HCT116 (cell line): Measurements from ENCODE around the gene SERTAD4. TPM values are rescaled to one million over a fixed set of nuclear protein-coding genes. Genes with fewer than 3 reads are reported as not detected.

Experiments used
- ATAC-seq: fragments of 200-7000 bp; cut with Tn5 transposase; 2 replicates; pipeline ENCODE4 v1.9.1; 2020; ENCODE audit warnings: mild to moderate bottlenecking, moderate library complexity
- BruUV-seq: library from RNA; stranded (reverse); fragments of 400-500 nt; replicated peaks from 2 replicates; lab custom pipeline; 2021; lab: Mats Ljungman, UMichigan
- CTCF ChIA-PET: fragments of 300-600 bp; sonication (Branson Sonifier 250); formaldehyde crosslinking; loops from one replicate; lab custom pipeline; 2021; ENCODE audit warnings: antibody characterized with exemption; lab: Charles Lee
- POLR2A ChIA-PET: fragments of 300-600, 350-600 bp; sonication (Branson Sonifier 250); formaldehyde crosslinking; loops from one replicate; lab custom pipeline; 2021; ENCODE audit warnings: antibody characterized with exemption; lab: Charles Lee
- RAD21 ChIA-PET, 2 experiments: fragments of 300-600 bp; sonication (Branson Sonifier 250); formaldehyde crosslinking; loops; one replicate each; lab custom pipeline; 2023; ENCODE audit warnings: low total read pairs in 2 of 2; ENCODE audit not compliant: uncharacterized antibody in 2 of 2, unreplicated experiment in 2 of 2, low non-redundant PET in 1 of 2; lab: Charles Lee
- DNase-seq: peaks from one replicate; pipeline ENCODE4 v3.0.0-alpha.2; 2010; ENCODE audit warnings: low read depth, low spot score
- H2AFZ ChIP-seq: fragments of 200-600 bp; shearing (Covaris generic), sonication (generic); 2 replicates; pipeline ENCODE4 v1.6.1; 2017; ENCODE audit warnings: low read depth, mixed run types, mixed read lengths, antibody characterized with exemption, low read length; ENCODE audit not compliant: poor library complexity, severe bottlenecking
- H3K27ac ChIP-seq: 2 replicates; pipeline ENCODE4 v1.5.1; 2012; ENCODE audit warnings: low read depth, low read length
- H3K27me3 ChIP-seq: fragments of 200-600 bp; sonication (generic); 2 replicates; pipeline ENCODE4 v1.6.1; 2016; ENCODE audit warnings: mixed run types, low read length, mixed read lengths; ENCODE audit not compliant: insufficient read depth
- H3K36me3 ChIP-seq, 2 experiments: fragments of 200-500 bp in 1 of 2; fragments of 200-600 bp in 1 of 2; sonication (Bioruptor generic) in 1 of 2; sonication (generic) in 1 of 2; 2 replicates each; pipeline versions ENCODE4 v1.5.1 to v1.6.1; 2014 to 2016; ENCODE audit warnings: low read length in 2 of 2, inconsistent platforms in 1 of 2, mixed read lengths in 1 of 2, mixed run types in 1 of 2; ENCODE audit not compliant: insufficient read depth in 2 of 2, control insufficient read depth in 1 of 2
- H3K4me1 ChIP-seq, 2 experiments: fragments of 200-600 bp in 1 of 2; sonication (generic) in 1 of 2; 2 replicates each; pipeline versions ENCODE4 v1.5.1 to v1.6.1; 2012 to 2017; ENCODE audit warnings: low read length in 2 of 2, inconsistent platforms in 1 of 2, mild to moderate bottlenecking in 1 of 2, mixed read lengths in 1 of 2, mixed run types in 1 of 2, moderate library complexity in 1 of 2; ENCODE audit not compliant: insufficient read depth in 2 of 2, control insufficient read depth in 1 of 2
- H3K4me2 ChIP-seq: fragments of 200-600 bp; sonication (generic); 2 replicates; pipeline ENCODE4 v1.6.1; 2017; ENCODE audit warnings: mixed run types, low read length, mixed read lengths
- H3K4me3 ChIP-seq, 2 experiments: fragments of 200-600 bp in 1 of 2; sonication (generic) in 1 of 2; replicated peaks in 1 of 2; 2 replicates each; pipeline ENCODE4 v1.5.1; 2011 to 2016; ENCODE audit warnings: low read length in 2 of 2, control low read depth in 1 of 2, low read depth in 1 of 2, mild to moderate bottlenecking in 1 of 2, mixed read lengths in 1 of 2, mixed run types in 1 of 2
- H3K79me2 ChIP-seq: fragments of 200-600 bp; sonication (generic); 2 replicates; pipeline ENCODE4 v1.6.1; 2017; ENCODE audit warnings: mild to moderate bottlenecking, mixed run types, low read length, moderate library complexity, mixed read lengths; ENCODE audit not compliant: insufficient read depth
- H3K9ac ChIP-seq: fragments of 200-600 bp; sonication (generic); 2 replicates; pipeline ENCODE4 v1.6.1; 2016; ENCODE audit warnings: low read length, mixed read lengths
- H3K9me2 ChIP-seq: fragments of 200-600 bp; sonication (generic), shearing (Covaris generic); 2 replicates; pipeline ENCODE4 v1.6.1; 2017; ENCODE audit warnings: mixed run types, mild to moderate bottlenecking, moderate library complexity; ENCODE audit not compliant: insufficient read depth
- H3K9me3 ChIP-seq, 2 experiments: fragments of 200-500 bp in 1 of 2; fragments of 200-600 bp in 1 of 2; sonication (Bioruptor generic) in 1 of 2; sonication (generic) in 1 of 2; 2 replicates each; pipeline ENCODE4 v1.6.1; 2014 to 2017; ENCODE audit warnings: low read length in 2 of 2, mixed read lengths in 2 of 2, inconsistent platforms in 1 of 2, low read depth in 1 of 2, mild to moderate bottlenecking in 1 of 2, mixed run types in 1 of 2, moderate library complexity in 1 of 2; ENCODE audit not compliant: control insufficient read depth in 1 of 2, insufficient read depth in 1 of 2
- H4K20me1 ChIP-seq: fragments of 200-600 bp; sonication (generic), shearing (Covaris generic); 2 replicates; pipeline ENCODE4 v1.6.1; 2017; ENCODE audit warnings: mixed run types, mild to moderate bottlenecking, moderate library complexity; ENCODE audit not compliant: insufficient read depth
- CBX3 ChIP-seq: IDR thresholded peaks from 2 replicates; pipeline ENCODE4 v1.6.1; 2012; ENCODE audit warnings: low read depth
- EGR1 ChIP-seq: IDR thresholded peaks from 2 replicates; pipeline ENCODE4 v1.6.1; 2012; ENCODE audit warnings: low read depth
- ELF1 ChIP-seq: IDR thresholded peaks from 2 replicates; pipeline ENCODE4 v1.6.1; 2012; ENCODE audit warnings: low read depth, borderline replicate concordance
- EZH2 ChIP-seq: fragments of 200-600 bp; sonication (generic); IDR thresholded peaks from 2 replicates; pipeline ENCODE4 v1.6.1; 2017; ENCODE audit warnings: antibody characterized with exemption, mixed run types
- EZH2phosphoT487 ChIP-seq: fragments of 200-600 bp; IDR thresholded peaks from 2 replicates; pipeline ENCODE4 v1.6.1; 2018; ENCODE audit warnings: antibody characterized with exemption, borderline replicate concordance
- FOSL1 ChIP-seq: IDR thresholded peaks from 2 replicates; pipeline ENCODE4 v1.6.1; 2012; ENCODE audit warnings: low read depth
- POLR2A ChIP-seq: IDR thresholded peaks from 2 replicates; pipeline ENCODE4 v1.7.0; 2011; ENCODE audit warnings: borderline replicate concordance; ENCODE audit not compliant: insufficient read depth, insufficient read length; ENCODE audit errors: extremely low read depth
- POLR2AphosphoS5 ChIP-seq: IDR thresholded peaks from 2 replicates; pipeline ENCODE4 v1.6.1; 2011; ENCODE audit warnings: mild to moderate bottlenecking, low read depth, low read length, moderate library complexity
- RAD21 ChIP-seq: IDR thresholded peaks from 2 replicates; pipeline ENCODE4 v1.6.1; 2012; ENCODE audit warnings: low read depth, mild to moderate bottlenecking
- SIN3A ChIP-seq: IDR thresholded peaks from 2 replicates; pipeline ENCODE4 v1.6.1; 2012; ENCODE audit warnings: low read depth
- SP1 ChIP-seq: IDR thresholded peaks from 2 replicates; pipeline ENCODE4 v1.6.1; 2012; ENCODE audit warnings: low read depth
- SRF ChIP-seq: IDR thresholded peaks from 2 replicates; pipeline ENCODE4 v1.6.1; 2012; ENCODE audit warnings: low read depth
- TCF7L2 ChIP-seq: IDR thresholded peaks from 2 replicates; pipeline ENCODE4 v1.7.0; 2011; ENCODE audit warnings: borderline replicate concordance, inconsistent platforms; ENCODE audit not compliant: insufficient read depth, insufficient read length; ENCODE audit errors: extremely low read depth
- YY1 ChIP-seq: IDR thresholded peaks from 2 replicates; pipeline ENCODE4 v1.6.1; 2011; ENCODE audit warnings: low read length, low read depth, moderate library complexity, mild to moderate bottlenecking; ENCODE audit not compliant: insufficient replicate concordance; ENCODE audit errors: extremely low read depth
- ZFX ChIP-seq: fragments of 450-650 bp; IDR thresholded peaks from 2 replicates; pipeline ENCODE4 v1.6.1; 2017
- ZNF274 ChIP-seq: fragments of 200-500 bp; sonication (Bioruptor generic); IDR thresholded peaks from 2 replicates; pipeline ENCODE4 v1.6.1; 2014; ENCODE audit warnings: mild to moderate bottlenecking, low read depth, low read length, inconsistent platforms
- intact Hi-C: fragments of 100-400 bp; cut with micrococcal nuclease; formaldehyde crosslinking; loops from 2 replicates; pipeline ENCODE4 v1.10.0; 2022
- total RNA-seq: library from RNA; stranded (reverse); gene quantifications from one replicate; pipeline ENCODE4 v1.2.1, GENCODE V29; 2021; ENCODE audit not compliant: unreplicated experiment
- TF ChIP-seq, protein P1 (sequence below), 3 experiments: fragments of 200-600 bp in 1 of 3; sonication (generic) in 1 of 3; IDR thresholded peaks in 2 of 3; conservative IDR thresholded peaks in 1 of 3; 2 replicates each; pipeline ENCODE4 v1.5.1; 2012 to 2017; ENCODE audit warnings: low read depth in 2 of 3, low read length in 2 of 3, antibody characterized with exemption in 1 of 3, borderline replicate concordance in 1 of 3, control low read depth in 1 of 3, mild to moderate bottlenecking in 1 of 3, mixed read lengths in 1 of 3, mixed run types in 1 of 3, moderate library complexity in 1 of 3; ENCODE audit not compliant: insufficient read depth in 1 of 3
- TF ChIP-seq, protein P2 (sequence below): IDR thresholded peaks from 2 replicates; pipeline ENCODE4 v1.6.1; 2012
- TF ChIP-seq, protein P3 (sequence below): IDR thresholded peaks from 2 replicates; pipeline ENCODE4 v1.6.1; 2011; ENCODE audit warnings: mild to moderate bottlenecking, low read length, moderate library complexity; ENCODE audit not compliant: insufficient replicate concordance; ENCODE audit errors: extremely low read depth
- TF ChIP-seq, protein P4 (sequence below): IDR thresholded peaks from 2 replicates; pipeline ENCODE4 v1.6.1; 2012

Gene SERTAD4
- total RNA-seq, 1 experiment from 2014 or later: 0.07 TPM

DNA sequence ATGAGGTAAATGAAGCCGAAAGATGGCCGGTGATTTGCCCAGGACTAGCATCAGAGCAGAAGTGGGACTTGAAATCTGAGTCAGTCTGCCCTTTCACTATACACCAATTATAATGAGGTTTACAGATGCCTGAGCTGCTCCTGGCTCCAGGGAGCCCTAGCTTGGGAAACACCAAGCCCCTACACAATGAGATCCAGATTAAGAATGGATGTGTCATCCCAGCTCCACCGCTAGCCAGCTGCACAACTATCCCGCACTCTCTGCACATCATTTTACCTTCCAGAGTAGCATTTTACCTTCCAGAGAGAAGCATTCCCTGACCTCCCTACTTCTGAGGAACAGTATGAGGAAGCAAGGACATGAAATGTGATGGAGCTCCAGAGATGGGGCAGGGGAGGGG lies 27.0 kb downstream of the SERTAD4 start:
- Histone ChIP-seq H2AFZ (no peak overlapping the region), H3K9ac (no peak overlapping the region), H3K27me3 (peaks cover 10% of the 10 kb centered on the region; the same call in 1 of the 2 replicates), H3K4me3 (no peak overlapping the region), H3K9me3 (no peaks in the 10 kb centered on the region), H3K79me2 (no peaks in the 10 kb centered on the region), H3K36me3 (no peaks in the 10 kb centered on the region), H4K20me1 (no peaks in the 10 kb centered on the region), H3K9me2 (no peaks in the 10 kb centered on the region), H3K4me2 (no peak overlapping the region), H3K4me1 (peaks cover 3 to 6% of the 10 kb centered on the region in 2 experiments; a peak in 2 of 4 replicates), H3K27ac (no peak overlapping the region)
- no peak for ATAC-seq
- RAD21 ChIA-PET: no interaction called here
- no peak for DNase-seq
- TF ChIP-seq, protein P1, sequence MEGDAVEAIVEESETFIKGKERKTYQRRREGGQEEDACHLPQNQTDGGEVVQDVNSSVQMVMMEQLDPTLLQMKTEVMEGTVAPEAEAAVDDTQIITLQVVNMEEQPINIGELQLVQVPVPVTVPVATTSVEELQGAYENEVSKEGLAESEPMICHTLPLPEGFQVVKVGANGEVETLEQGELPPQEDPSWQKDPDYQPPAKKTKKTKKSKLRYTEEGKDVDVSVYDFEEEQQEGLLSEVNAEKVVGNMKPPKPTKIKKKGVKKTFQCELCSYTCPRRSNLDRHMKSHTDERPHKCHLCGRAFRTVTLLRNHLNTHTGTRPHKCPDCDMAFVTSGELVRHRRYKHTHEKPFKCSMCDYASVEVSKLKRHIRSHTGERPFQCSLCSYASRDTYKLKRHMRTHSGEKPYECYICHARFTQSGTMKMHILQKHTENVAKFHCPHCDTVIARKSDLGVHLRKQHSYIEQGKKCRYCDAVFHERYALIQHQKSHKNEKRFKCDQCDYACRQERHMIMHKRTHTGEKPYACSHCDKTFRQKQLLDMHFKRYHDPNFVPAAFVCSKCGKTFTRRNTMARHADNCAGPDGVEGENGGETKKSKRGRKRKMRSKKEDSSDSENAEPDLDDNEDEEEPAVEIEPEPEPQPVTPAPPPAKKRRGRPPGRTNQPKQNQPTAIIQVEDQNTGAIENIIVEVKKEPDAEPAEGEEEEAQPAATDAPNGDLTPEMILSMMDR (IDR thresholded peaks at IDR 0.05 in 2 of 3, conservative IDR thresholded peaks at IDR 0.05 in 1 of 3; ENCODE audit: borderline replicate concordance in 1 of 3, insufficient read depth in 1 of 3, low read depth in 2 of 3, low read length in 2 of 3): no peak
- no peak for TF ChIP-seq EZH2
- TF ChIP-seq FOSL1: no peak
- no peak for TF ChIP-seq ZFX
- TF ChIP-seq POLR2AphosphoS5: no peak
- TF ChIP-seq, protein P2, sequence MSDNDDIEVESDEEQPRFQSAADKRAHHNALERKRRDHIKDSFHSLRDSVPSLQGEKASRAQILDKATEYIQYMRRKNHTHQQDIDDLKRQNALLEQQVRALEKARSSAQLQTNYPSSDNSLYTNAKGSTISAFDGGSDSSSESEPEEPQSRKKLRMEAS: no peak
- TF ChIP-seq EGR1: no peak
- no peak for TF ChIP-seq EZH2phosphoT487
- TF ChIP-seq RAD21: no peak
- no peak for TF ChIP-seq ZNF274
- TF ChIP-seq YY1: no peak
- TF ChIP-seq TCF7L2: no peak
- no peak for TF ChIP-seq POLR2A
- TF ChIP-seq SP1: no peak
- TF ChIP-seq SIN3A: no peak
- TF ChIP-seq, protein P3, sequence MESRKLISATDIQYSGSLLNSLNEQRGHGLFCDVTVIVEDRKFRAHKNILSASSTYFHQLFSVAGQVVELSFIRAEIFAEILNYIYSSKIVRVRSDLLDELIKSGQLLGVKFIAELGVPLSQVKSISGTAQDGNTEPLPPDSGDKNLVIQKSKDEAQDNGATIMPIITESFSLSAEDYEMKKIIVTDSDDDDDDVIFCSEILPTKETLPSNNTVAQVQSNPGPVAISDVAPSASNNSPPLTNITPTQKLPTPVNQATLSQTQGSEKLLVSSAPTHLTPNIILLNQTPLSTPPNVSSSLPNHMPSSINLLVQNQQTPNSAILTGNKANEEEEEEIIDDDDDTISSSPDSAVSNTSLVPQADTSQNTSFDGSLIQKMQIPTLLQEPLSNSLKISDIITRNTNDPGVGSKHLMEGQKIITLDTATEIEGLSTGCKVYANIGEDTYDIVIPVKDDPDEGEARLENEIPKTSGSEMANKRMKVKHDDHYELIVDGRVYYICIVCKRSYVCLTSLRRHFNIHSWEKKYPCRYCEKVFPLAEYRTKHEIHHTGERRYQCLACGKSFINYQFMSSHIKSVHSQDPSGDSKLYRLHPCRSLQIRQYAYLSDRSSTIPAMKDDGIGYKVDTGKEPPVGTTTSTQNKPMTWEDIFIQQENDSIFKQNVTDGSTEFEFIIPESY: no peak
- no peak for TF ChIP-seq CBX3
- TF ChIP-seq, protein P4, sequence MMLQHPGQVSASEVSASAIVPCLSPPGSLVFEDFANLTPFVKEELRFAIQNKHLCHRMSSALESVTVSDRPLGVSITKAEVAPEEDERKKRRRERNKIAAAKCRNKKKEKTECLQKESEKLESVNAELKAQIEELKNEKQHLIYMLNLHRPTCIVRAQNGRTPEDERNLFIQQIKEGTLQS: no peak
- no peak for TF ChIP-seq ELF1
- TF ChIP-seq SRF: no peak
- POLR2A ChIA-PET: interaction anchor here (1.6 kb wide), 1 partner anchor 114 kb away, joined by 5 read pairs; no protein-coding TSS in a partner anchor
- CTCF ChIA-PET: no interaction called here
- no TSS peak for BruUV-seq
- intact Hi-C loops: no loop called here
